ENCODE measurements around the gene COPG2. TPM values are rescaled to one million over a fixed set of nuclear protein-coding genes. Genes with fewer than 3 reads are reported as not detected.

COPG2 gene
- total RNA-seq, 2 experiments from 2014 or later, result 32.7 to 35.7 TPM

DNA sequence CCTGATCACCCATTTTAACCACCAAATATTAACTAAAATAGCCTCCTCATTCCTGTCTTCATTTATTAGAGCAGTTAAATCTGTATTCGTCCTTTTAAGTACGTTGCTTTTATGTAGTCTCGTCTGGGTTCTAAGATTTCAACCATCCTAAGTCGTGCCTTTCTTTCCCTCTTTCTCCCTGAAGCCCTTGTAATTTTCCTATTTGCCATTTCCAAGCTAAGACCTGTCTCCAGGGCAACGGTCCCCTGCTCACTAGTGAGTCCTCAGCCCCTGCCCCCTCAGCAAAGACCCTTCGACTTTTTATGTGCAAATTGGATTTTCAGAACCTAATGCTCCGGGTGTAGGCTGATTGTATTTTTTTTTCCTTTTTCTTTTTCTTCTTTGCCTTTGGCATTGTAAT lies 192.8 kb downstream of the COPG2 start:
- Mint-ChIP-seq H3K4me3 (no peak overlapping the region), H3K27me3 (ENCODE audit: low read depth) (no peaks in the 10 kb centered on the region), H3K4me1 (ENCODE audit: low read depth) (no peaks in the 10 kb centered on the region), H3K27ac (no peak overlapping the region), H3K9me3 (no peaks in the 10 kb centered on the region), H3K36me3 (ENCODE audit: low read depth) (no peaks in the 10 kb centered on the region)
- CTCF ChIA-PET, result interaction anchor here (2.6 kb wide), 1 partner anchor 11 kb away, joined by 8 read pairs; no protein-coding TSS in a partner anchor
- intact Hi-C loops (cut with micrococcal nuclease), result no loop called here
- no peak for DNase-seq

DNA sequence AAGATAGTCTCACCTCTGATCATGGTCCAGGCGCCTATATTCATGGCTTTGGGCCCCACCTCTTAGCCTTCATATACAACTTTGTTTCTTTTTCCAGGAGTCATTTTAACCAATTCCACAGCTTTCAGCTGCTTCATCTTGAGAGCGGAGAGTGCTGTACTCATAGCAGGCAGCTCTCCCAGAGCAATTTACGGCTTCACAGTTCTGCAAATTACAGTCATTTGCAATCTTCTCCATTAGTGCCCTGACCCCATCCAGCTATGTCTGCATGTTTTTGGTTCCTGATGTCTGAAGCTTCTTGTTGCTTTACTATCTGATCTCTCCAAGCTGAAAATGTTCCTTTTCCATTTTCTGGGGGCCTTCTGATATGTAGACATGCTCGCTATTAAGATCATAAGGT lies 194.7 kb downstream of the COPG2 start:
- no peaks in the 10 kb centered on the region for H3K9me3 Mint-ChIP-seq
- CTCF ChIA-PET, result interaction anchor here (0.6 kb wide), 1 partner anchor 231 kb away, joined by 3 read pairs; no protein-coding TSS in a partner anchor
- H3K27me3 Mint-ChIP-seq (ENCODE audit: low read depth), result no peaks in the 10 kb centered on the region
- no peak overlapping the region for H3K27ac Mint-ChIP-seq
- no peak for DNase-seq
- intact Hi-C loops (cut with micrococcal nuclease), result no loop called here
- H3K36me3 Mint-ChIP-seq (ENCODE audit: low read depth), result no peaks in the 10 kb centered on the region
- H3K4me1 Mint-ChIP-seq (ENCODE audit: low read depth), result no peaks in the 10 kb centered on the region
- no peak overlapping the region for H3K4me3 Mint-ChIP-seq

DNA sequence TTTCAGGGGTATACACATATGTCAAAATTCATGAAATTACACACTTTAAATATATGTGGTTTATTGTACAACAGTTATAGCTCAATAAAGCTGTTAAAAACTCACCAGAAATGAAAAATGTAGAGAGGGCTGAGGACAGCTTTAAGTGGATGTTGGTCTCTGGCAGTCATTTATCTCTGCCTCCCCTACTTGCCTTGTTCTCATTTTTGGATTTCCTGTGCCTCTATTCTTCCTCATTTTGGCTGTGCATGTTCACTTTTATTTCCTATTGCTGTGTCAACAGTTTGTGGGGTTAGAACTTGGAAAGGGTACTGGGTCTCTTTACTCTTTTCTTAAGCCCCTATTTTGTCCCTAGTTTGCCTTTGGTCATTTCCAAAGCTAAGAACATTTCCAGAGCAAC lies 195.3 kb downstream of the COPG2 start:
- CTCF ChIA-PET, result no interaction called here
- DNase-seq, result no peak
- intact Hi-C loops (cut with micrococcal nuclease), result no loop called here
- Mint-ChIP-seq H3K27ac (no peak overlapping the region), H3K4me3 (no peak overlapping the region), H3K36me3 (ENCODE audit: low read depth) (no peaks in the 10 kb centered on the region), H3K27me3 (ENCODE audit: low read depth) (no peaks in the 10 kb centered on the region), H3K9me3 (no peaks in the 10 kb centered on the region), H3K4me1 (ENCODE audit: low read depth) (no peaks in the 10 kb centered on the region)

DNA sequence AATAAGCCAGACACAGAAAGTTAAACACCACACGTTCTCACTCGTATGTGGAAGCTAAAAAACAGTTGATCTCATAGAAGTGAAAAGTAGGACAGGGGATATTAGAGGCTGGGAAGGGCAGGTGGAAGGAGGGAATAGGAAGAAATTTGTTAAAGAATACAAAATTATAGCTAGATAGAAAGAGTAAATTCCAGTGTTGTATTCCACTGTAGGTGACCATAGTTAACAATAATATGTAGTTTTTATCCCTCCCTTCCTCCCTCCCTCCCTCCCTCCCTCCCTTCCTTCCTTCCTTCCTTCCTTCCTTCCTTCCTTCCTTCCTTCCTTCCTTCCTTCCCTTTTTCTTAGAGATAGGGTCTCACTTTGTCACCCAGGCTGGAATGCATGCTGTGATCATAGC lies 196.6 kb downstream of the COPG2 start:
- Mint-ChIP-seq H3K27ac (no peak overlapping the region), H3K4me1 (ENCODE audit: low read depth) (no peaks in the 10 kb centered on the region), H3K9me3 (no peaks in the 10 kb centered on the region), H3K36me3 (ENCODE audit: low read depth) (no peaks in the 10 kb centered on the region), H3K4me3 (no peak overlapping the region), H3K27me3 (ENCODE audit: low read depth) (no peaks in the 10 kb centered on the region)
- intact Hi-C loops (cut with micrococcal nuclease), result no loop called here
- no peak for DNase-seq
- CTCF ChIA-PET, result no interaction called here

DNA sequence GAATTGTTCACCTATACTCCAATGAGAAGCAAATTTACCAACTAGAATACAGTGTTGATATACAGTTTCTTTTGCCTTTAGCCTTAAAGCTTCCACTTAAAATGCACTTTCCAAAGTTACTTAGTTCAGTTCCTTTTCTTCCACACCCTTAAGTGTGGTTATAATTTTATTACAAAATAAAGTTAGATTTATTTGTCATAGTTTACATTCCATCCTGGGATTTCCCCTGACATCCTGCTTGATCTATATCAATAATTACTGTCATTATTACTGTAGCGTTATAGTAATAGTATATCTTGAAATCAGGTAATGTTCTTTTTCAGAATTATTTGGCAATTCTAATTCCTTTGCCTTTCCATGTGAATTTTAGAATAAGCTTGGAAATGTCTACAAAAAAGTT lies 199.9 kb downstream of the COPG2 start:
- no peak for DNase-seq
- Mint-ChIP-seq H3K4me3 (no peak overlapping the region), H3K9me3 (no peaks in the 10 kb centered on the region), H3K27me3 (ENCODE audit: low read depth) (no peaks in the 10 kb centered on the region), H3K36me3 (ENCODE audit: low read depth) (no peaks in the 10 kb centered on the region), H3K4me1 (ENCODE audit: low read depth) (no peaks in the 10 kb centered on the region), H3K27ac (no peak overlapping the region)
- CTCF ChIA-PET, result no interaction called here
- intact Hi-C loops (cut with micrococcal nuclease), result no loop called here

DNA sequence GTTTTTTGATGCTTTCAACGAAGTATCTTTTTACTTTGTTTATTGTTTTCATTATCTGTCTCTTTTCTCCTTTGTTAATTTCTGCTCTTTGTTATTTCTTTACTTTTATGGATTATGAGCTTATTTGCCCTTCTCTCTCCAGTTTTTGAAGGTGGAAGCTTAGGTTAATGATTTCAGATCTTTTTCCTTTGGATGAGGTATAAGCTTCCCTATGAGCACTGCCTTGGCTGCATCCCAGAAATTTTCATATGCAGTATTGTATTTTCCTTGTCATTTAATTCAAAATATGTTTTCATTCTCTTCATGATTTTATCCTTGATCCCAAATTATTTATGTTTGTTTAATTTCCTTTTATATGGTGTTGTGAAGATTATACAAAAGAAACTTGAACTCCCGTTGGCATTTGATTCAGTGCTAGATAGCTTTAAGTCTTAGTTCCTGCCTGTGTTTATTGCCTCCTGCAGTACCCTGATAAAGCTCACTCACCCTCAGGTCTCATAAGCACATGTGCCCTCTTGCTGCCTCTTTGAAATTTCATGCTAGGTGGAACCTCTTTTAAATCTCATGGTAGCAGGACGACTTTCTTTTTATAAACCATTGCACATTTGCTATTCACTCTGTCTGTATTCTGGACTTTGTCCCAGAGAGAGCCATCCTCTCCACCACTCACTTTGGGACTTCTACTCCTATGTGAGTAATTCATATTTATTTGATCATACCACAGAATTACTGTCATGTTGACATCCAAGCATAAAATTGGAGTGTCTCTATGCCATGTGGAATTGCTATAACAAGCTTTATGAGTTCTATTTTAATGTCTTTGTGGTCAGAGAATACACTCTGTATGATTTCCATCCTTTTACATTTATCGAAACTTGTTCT lies 204.8 kb downstream of the COPG2 start:
- CTCF ChIA-PET, result no interaction called here
- no peak for DNase-seq
- Mint-ChIP-seq H3K27ac (no peak overlapping the region), H3K27me3 (ENCODE audit: low read depth) (no peaks in the 10 kb centered on the region), H3K36me3 (ENCODE audit: low read depth) (peaks cover 3% of the 10 kb centered on the region), H3K4me1 (ENCODE audit: low read depth) (peaks cover 2% of the 10 kb centered on the region), H3K4me3 (no peak overlapping the region), H3K9me3 (peaks cover 12% of the 10 kb centered on the region)
- intact Hi-C loops (cut with micrococcal nuclease), result no loop called here

DNA sequence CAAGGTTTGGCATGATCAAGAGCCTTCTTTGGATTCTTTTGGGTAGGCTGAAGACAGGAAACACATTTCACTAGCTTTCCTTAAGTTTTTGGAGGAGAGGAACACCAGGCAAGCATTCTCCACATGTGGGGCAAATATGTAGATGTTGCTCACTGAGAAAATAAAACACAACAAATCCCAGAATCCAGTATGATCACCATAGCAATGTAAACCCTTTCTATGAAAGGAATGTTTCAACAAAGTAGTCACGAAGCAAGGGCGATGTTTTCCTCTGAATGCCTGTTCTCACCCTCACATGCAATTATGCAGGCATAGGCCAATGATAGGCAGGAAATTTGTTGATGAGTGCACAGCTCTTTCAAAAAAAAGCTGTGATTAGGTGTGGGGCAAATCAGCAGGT lies 207.3 kb downstream of the COPG2 start:
- Mint-ChIP-seq H3K36me3 (ENCODE audit: low read depth) (peaks cover 3% of the 10 kb centered on the region), H3K4me3 (no peak overlapping the region), H3K9me3 (peaks cover 14% of the 10 kb centered on the region), H3K27me3 (ENCODE audit: low read depth) (no peaks in the 10 kb centered on the region), H3K4me1 (ENCODE audit: low read depth) (peaks cover 9% of the 10 kb centered on the region), H3K27ac (no peak overlapping the region)
- CTCF ChIA-PET, result no interaction called here
- intact Hi-C loops (cut with micrococcal nuclease), result no loop called here
- DNase-seq, result no peak

DNA sequence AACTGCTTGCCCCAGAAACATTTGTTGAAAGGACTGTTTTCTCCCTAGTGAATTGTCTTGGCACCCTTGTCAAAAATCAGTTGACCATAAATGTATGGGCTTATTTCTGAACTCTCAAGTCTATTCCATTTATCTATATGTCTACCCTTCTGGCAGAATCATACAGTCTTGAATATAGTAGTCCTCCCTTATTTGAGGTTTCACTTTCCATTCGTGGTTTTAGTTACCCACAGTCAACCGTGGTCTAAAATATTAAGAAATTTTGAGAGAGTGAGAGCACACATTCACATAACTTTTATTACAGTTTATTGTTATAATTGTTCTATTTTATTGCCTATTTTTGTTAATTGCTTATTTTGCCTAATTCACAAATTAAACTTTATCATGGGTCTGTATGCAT lies 210.3 kb downstream of the COPG2 start:
- Mint-ChIP-seq H3K36me3 (ENCODE audit: low read depth) (peaks cover 3% of the 10 kb centered on the region), H3K27me3 (ENCODE audit: low read depth) (no peaks in the 10 kb centered on the region), H3K27ac (no peak overlapping the region), H3K4me1 (ENCODE audit: low read depth) (peaks cover 12% of the 10 kb centered on the region), H3K9me3 (peaks cover 14% of the 10 kb centered on the region), H3K4me3 (peak overlapping the region; percentile 5)
- CTCF ChIA-PET, result no interaction called here
- no peak for DNase-seq
- intact Hi-C loops (cut with micrococcal nuclease), result no loop called here

Small RNAs within 50 kb of the gene (microRNA-seq; reads per million reads assigned to microRNA genes)
- gene MIR335 (ENCODE audit: borderline microRNAs expressed, borderline replicate concordance), result 625 reads per million, percentile 81 among the genes with 10 or more reads in this experiment

Other genes starting within 250 kb of the COPG2 start
- 10 to 100 TPM; 16.0 to 18.2 TPM for gene CEP41, start 227.7 kb downstream of the COPG2 start, total RNA-seq
- 1 to 10 TPM; 1.4 to 1.6 TPM for gene MEST, start 176.7 kb downstream of the COPG2 start, total RNA-seq
- not detected for gene TSGA13, start 17.8 kb upstream of the COPG2 start, total RNA-seq
- not detected for gene KLF14, start 65.5 kb upstream of the COPG2 start, total RNA-seq